ENCODE data around the gene SLC7A8. TPM values are rescaled to one million over a fixed set of nuclear protein-coding genes. Genes with fewer than 3 reads are reported as not detected.

The SLC7A8 gene
- total RNA-seq, 4 donors from 2014 or later: 32.4 to 67.4 (median 42.9) TPM

DNA sequence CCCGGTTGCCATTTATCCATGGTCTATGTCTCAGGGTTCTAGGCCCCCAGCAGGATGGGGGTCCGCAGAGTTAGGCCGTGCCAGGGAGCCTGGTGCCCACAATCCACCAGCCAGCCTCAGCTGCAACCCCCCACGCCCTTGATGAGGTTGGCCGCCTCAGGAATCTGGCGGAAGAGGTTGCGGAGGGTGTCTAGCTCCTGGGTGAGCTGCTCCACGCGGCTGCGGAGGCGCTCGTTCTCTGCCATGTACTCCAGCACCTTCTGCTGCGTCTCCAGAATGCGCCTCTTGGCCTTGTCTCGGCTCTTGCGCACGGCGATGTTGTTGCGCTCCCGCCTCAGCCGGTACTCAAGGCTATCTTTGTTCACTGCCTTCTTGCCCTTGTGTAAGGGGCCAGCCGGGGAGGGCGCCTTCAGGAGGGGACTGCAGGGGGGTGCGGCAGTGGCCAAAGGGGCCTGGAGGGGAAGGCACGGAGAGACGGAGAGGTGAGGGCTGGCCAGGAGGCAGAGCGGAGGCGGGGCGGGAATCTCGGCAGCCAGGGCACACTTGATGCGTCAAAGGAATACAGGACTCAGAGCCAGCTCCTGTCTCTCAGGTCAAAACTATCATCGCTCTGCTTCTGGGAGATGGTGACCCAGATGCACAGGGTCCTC lies 66.0 kb downstream of the SLC7A8 start:
- DNase-seq (ENCODE audit: low spot score in 2 of 2): no peak
- H3K4me3 ChIP-seq (ENCODE audit: low read depth, poor library complexity, severe bottlenecking): no peak overlapping the region
- intact Hi-C loops (cut with DNase I; ENCODE audit: low total_unique reads): no loop called here
- no peak for TF ChIP-seq POLR2A (IDR thresholded peaks at IDR 0.05)
- no peak for TF ChIP-seq CTCF (IDR thresholded peaks at IDR 0.05)
- 88% methylated on average over 30 to 32 of the region's 32 CpGs for WGBS, 2 donors

- intact Hi-C loops (cut with DNase I; ENCODE audit: low total_unique reads): no loop called here
- DNase-seq (ENCODE audit: low spot score in 2 of 2): no peak
- WGBS, 2 donors: 84 to 86% methylated on average over 5 of the region's 5 CpGs
- TF ChIP-seq CTCF (IDR thresholded peaks at IDR 0.05) (no peak), POLR2A (IDR thresholded peaks at IDR 0.05) (no peak)
- H3K4me3 ChIP-seq (ENCODE audit: low read depth, poor library complexity, severe bottlenecking): no peak overlapping the region
Observed at GRCh38 chr14:23115918-23116317, 67.5 kb downstream of the SLC7A8 start.

GRCh38 chr14:23115039-23115731 lies 68.3 kb downstream of the SLC7A8 start:
- 50 to 52% methylated on average over 10 of the region's 10 CpGs for WGBS, 2 donors
- no peak overlapping the region for H3K4me3 ChIP-seq (ENCODE audit: low read depth, poor library complexity, severe bottlenecking)
- DNase-seq (ENCODE audit: low spot score in 2 of 2): peak in 1 of 2 donors; percentile 59
- intact Hi-C loops (cut with DNase I; ENCODE audit: low total_unique reads): no loop called here
- TF ChIP-seq CTCF (IDR thresholded peaks at IDR 0.05): no peak
- TF ChIP-seq POLR2A (IDR thresholded peaks at IDR 0.05): no peak

DNA sequence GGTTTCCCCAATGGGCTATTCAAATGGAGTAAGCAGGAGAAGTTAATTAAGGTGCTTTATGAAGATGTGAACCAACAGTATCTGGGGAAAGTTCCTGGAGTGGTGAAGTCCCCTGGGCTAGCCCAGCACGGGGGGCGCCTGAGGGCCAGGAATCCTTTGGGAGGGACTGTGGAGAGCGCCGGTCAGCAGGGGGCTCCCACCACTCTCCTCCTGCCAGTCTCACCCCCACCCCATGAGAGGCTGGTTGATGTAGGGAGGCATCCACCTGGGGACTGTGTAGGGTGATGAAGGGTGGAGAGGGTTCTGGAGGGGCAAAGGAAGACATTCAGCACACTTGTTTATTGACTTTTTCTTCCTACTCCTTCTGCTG lies 68.8 kb downstream of the SLC7A8 start:
- DNase-seq (ENCODE audit: low spot score in 2 of 2): peak in 1 of 2 donors; percentile 77
- WGBS, 2 donors: 69 to 82% methylated on average over 4 of the region's 4 CpGs
- intact Hi-C loops (cut with DNase I; ENCODE audit: low total_unique reads): no loop called here
- no peak overlapping the region for H3K4me3 ChIP-seq (ENCODE audit: low read depth, poor library complexity, severe bottlenecking)
- TF ChIP-seq POLR2A (IDR thresholded peaks at IDR 0.05) (no peak), CTCF (IDR thresholded peaks at IDR 0.05) (no peak)

GRCh38 chr14:23114120-23114458 lies 69.4 kb downstream of the SLC7A8 start:
- no peak overlapping the region for H3K4me3 ChIP-seq (ENCODE audit: low read depth, poor library complexity, severe bottlenecking)
- TF ChIP-seq CTCF (IDR thresholded peaks at IDR 0.05) (no peak), POLR2A (IDR thresholded peaks at IDR 0.05) (no peak)
- intact Hi-C loops (cut with DNase I; ENCODE audit: low total_unique reads): no loop called here
- WGBS, 2 donors: 75% methylated on average over 5 of the region's 5 CpGs
- peak in 1 of 2 donors; percentile 62 for DNase-seq (ENCODE audit: low spot score in 2 of 2)

Measured in lower leg skin (tissue), 4 donors.